Limb (tissue), 2 donors: ENCODE measurements around the gene RCL1.

Experiments
- DNase-seq, 2 donors: peaks; one replicate each; pipeline ENCODE4 v3.0.0-alpha.2; 2016; ENCODE audit errors: extremely low spot score in 2 of 2

Gene RCL1

DNA sequence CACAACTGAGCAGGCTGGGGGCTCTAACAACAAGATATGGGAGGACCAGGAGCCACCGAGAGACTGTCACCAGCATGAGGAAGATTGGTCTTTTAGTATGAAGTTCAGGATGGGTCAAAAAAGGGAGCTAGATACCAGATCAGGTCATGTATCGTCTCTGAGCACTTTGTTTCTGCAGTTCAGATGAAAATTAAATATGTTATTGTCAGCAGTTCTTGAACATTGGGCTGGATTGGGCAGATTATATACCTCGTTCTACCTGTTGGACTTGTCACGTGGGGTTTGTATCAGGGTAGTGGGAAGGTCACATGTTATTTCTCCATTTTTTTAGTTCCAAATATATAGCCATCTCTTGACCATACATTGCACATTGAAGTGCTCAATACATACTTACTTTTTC is 47.3 kb downstream of the RCL1 start:
- no peak for DNase-seq

DNA sequence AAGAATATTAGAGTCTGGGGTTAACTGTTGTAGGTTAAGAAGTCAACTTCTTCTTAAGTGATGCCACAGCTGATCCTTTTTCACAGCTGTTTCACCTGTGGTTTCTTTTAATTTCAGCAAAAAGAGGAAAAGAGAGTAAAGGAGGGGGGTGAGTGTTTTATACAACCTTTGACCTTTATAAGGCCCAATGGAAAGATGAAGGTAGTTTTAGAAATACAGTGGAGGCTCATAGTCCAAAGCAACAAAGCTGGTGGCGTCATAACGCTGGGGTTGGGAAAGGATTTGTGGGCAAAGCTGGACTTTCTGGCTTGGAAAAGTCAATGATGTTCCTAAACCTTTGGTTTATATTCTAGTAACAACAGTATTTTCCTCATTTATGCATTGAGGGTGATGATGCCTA is 49.5 kb downstream of the RCL1 start:
- DNase-seq: no peak

DNA sequence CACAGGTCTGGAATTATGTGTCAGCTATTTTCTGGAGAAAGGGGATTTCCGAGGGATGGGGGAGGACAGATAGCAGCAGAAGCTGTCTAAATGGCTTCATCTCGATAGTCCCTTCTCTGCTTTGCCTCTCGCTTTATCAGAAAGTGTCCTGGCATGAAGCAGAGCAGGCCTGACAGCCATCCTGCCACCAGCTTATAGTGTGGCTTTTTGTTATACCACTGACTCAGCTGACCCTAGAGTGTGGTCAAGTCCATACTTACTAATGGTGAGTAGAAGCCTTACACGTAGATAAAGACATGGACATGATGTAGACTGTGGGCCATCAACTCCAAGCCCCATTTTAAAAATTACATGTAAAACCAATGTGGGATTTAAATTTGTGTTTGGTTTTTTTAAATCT is 50.0 kb downstream of the RCL1 start:
- DNase-seq: no peak

DNA sequence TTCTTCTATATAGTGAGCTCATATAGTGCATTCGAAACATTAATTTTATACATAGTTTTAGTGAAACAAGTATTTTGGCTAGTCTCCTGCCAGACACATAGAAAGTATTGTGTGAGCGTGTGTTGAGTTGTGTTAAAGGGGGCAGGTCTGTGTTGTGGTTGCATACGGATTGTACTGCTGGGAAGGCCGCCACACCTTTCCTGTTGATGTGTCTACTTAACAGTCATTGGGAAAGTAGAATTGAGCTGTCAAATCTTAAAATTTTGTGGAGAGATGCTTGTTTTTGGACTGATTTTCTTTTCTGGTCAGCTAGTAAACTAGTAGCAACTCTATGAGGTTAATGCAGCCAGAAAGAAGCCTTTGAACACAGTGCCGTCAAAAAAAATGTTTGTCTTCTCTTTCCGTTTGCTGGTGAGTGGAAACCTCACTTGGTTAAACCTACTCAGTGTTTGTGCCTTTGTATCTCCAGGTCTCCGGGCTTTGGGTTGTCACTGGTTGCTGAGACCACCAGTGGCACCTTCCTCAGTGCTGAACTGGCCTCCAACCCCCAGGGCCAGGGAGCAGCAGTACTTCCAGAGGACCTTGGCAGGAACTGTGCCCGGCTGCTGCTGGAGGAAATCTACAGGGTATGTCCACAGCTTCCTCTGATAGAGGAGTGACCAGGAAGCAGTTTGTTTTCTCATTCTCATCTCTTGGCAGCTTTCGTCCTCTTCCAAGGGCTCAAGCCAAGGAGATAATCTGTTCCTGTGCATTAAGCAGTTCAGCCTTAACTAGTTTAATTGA is 51.5 kb downstream of the RCL1 start:
- DNase-seq: no peak

DNA sequence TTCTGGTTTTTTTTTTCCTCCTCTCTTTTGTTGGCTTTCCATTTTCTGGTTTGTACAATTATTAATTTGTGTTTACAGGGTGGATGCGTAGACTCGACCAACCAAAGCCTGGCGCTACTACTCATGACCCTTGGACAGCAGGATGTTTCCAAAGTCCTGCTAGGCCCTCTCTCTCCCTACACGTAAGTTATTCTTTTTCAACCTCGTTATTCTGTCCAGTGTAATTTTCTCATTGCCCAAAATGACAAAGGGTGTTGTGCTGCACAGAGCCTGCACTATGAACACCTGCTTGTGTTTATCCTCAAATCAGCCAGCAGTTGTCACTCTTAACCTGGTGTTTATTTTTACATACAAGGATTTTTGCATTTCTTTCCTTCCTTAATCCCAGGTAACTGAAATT is 56.6 kb downstream of the RCL1 start:
- DNase-seq: no peak

DNA sequence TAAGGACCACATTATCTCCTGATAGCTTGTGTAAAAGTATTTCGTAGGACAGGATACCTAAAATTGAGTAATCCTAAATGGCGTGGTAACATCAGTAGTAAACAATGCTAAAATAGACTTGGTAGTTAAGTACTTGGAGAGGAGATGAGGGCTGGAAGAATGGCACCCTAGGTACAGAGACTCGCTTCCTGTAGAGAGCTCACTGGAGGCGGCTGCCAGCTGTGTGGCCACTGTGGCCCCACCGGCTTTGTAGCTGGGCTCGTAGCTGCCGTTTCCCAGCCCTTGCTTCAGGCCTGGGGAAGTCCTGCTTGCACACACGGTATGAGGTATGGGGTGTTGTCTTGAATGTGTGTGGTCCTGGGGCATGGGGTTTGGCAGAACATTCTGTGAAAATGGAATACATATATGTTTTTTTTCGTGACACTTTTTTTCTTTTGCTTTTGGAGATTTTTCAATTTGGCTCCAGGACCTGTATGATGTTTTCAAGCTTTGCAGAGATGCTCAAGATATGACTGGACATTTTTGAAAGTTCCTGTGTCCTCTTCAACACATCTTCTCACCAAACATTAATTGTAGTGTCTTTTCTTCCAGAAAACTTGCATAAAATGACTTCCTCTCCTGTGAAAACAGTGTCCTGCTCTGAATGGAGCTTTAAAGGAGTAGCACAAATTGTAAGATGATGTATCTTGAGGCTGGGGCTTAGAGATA is 58.0 kb downstream of the RCL1 start:
- no peak for DNase-seq

DNA sequence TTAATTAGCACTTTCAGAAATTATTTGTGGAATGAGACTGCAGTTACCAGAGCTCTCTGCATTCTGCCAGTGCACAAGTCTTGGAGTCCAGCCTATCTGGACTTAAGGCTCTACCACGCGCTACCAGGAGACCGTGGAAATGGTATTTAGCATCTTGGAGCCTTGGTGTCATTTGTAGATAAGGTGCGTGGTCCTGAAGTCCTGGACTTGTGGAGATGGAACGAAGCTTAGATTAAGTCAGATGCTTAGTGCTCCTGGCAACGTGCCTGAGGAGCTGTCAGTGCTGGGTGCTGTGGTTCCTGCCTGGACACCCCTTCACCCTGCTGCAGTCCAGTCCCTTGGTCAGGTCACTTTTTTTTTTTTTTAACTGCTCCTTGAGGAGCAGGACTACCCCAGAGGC is 59.7 kb downstream of the RCL1 start:
- DNase-seq: no peak

DNA sequence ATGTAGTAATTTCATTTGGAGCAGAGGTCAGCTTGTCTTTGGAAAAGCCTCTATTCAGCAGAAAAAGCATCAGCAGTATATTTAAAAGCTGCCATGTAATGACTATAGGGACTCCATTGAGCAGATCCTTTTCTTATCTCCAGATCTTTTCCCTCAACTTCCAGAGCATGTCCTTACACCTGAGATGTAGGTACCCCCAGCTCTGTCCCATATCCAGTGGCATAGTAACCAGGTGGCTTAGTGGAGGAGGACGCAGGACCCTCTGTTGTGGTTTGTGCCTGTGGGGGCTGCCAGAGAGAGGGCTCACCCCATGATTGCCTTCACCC is 61.5 kb downstream of the RCL1 start:
- no peak for DNase-seq

DNA sequence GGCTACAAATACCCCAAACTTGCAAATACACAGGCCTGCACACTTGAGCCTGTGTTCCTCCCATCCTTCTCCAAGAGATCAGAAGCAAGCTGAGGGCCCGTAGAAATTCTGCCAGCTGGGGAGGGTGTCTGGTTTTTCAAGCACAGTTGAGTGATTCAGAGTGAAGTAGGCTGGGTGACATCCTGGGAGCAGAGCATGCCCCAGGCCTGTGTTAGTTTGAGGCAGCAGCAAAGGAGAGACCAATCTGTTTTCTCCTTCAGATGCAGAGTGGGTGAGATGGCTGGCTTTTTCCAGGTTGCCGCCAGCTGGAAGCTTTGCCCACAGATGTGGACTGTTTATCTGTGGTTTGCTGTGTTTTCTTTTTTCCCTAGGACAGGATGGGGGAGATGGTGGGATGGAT is 63.1 kb downstream of the RCL1 start:
- DNase-seq: no peak

DNA sequence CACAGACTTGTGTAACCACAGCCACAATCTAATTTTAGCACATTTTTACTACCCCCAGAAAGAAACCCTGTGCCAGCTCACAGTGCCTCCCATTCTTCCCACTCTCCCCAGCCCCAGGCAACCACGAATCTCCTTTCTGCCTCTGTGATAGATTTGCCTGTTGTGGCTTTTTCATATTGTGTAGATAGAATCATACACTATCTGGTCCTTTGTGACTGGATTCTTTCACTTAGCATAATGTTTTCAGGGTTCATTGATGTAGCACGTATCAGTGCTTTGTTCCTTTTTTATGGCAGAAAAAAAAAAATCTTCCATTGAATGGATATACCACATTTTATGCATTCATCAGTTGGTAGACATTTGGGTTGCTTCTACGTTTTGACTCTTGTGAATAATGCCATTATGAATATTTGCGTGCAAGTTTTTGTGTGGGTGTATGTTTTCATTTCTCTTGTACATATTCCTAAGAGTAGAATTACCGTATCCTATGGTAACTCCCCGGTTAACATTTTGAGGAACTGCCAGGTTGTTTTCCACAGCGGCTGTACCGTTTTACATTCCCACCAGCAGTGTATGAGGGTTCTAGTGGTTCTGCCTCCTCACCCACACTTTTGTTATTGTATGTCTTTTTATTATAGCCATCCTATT is 64.5 kb downstream of the RCL1 start:
- DNase-seq: no peak

DNA sequence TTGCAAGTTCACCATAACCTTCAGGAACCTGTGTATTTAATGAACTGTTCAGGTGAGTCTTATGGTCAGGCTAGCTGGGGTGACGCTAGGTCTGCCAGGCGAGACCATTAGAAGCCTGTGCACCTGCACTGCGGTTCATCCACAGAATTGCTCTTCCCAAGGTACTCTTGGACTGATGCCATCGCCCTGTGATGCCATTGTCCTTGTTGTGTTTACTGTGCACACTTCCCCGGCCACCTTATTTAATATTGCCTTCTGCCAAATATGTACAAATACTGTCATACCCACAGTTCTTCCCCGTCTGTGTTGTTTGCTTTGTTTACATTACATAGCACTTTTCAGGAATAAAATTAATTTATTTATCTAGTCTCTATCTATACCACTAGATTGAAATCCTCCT is 66.3 kb downstream of the RCL1 start:
- no peak for DNase-seq

DNA sequence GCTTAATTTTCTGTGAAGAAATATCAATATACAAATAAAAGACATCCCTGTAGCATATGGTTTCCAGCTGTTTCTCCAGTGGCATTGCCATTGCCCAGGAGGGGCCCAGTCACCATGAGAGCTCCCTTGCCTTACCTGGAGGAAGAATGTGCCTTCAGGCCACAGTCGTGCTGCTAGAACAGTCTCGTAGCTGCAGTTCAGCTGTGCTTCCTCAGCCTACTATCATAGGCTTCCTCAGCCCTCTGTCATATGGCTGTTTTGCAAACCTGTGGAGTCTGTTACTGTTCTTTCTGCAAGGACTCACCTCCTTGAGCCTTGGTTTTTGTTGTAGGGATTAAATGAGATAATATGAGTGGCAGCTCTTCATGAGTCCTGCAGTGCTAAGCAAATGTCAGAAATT is 67.6 kb downstream of the RCL1 start:
- DNase-seq: no peak

DNA sequence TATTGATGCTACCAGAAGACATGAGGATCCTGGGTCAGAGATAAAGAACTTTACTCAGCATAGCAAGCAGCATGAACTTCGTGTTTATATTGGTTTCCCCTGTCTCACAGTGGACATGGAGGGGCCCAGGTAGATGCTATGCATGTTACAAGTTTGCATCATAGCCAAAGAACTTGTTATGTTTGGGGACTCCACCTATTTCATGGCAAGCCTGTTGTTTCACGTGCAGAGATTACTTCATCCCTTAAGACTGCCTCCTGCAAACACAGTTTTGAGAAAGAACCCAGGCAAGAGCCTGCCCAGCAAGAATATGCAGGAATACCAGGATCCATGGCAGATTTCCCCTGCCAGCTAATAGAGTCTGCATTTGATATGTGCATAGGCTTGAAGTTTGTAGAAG is 68.4 kb downstream of the RCL1 start:
- no peak for DNase-seq

DNA sequence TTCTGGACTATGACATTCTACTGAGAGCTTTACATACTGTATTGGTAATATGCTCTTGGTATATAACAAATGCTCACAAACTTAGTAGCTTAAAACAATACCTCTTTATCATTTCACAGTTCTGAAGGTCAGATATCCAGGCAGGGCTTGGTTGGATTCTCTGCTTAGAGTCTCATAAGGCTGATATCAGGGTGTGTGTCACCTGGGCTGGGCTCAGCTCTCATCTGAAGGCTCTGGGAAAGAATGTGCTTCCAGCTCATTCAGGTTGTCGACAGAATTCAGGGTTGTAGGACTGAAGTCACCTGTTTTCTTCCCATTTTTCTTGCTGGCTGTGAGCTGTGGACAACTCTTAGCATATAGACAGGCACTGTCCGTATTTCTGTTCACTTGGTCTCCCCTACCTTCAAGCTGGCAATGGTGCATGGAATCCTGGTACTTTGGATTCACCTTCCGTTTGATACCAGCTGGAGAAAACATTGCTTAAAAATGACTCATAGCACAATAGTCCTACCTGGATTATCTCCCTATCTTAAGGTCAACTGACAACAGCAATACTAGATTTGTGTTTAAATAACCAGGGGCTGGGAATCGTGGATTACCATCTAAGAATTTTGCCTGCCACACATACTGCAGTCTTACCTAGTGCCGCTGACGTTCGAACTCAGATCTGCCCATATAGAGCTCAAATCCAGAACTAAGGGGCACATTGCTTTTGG is 69.2 kb downstream of the RCL1 start:
- DNase-seq: no peak

DNA sequence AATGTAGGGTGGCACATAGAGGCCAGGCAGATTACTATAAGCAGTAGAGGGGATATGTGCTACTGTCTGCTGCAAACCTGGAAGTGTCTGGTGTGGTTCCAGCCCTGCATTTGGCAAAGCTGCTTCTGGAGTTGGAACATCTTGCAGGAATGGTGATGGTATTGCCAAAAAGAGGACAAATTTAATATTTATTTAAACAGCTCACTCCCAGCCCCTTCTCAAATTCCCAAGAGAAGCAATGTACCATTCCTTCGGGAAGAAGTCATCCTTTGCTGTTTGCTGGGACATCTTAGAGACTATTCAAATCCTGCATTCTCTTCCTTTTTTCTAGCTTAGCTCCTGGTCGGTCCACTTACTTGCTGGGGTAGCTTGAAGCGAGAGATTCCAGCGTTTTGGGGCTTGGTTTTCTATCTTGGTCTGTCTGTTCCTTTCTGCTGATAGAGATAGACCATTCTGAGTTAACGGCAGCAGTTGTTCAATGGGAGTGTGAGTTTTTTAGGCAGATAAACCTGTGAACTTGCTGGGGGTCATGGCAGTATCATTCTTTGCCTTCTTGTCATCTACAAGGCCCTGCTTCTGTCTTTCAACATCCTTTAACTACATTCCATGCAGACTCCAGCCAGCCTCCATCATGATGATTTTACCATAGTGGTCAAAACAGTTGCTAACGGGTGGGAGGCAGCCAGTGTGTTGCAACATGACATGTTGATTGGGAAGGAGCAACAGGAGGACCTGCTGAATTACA is 69.9 kb downstream of the RCL1 start:
- DNase-seq: no peak

DNA sequence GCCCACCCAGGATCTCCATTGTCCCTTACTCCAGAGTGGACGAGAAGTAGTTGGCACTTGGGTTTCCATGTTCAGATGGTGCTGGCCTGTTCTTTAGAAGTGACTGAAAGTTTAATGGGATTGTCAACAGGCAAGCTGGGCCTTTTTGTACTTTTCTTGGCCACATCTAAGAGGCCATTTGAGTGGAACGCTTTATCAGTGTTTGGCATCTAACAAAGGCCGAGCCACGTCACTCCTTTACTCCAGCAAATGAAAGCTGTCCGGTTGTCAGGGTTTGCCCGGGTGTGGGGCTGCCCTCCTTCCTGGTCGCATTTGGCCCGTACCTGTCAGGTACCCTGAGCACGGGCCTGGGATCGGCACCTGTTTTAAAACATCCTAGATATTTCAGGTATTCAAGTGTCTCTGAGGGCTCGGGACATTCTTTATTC is 71.5 kb downstream of the RCL1 start:
- no peak for DNase-seq

DNA sequence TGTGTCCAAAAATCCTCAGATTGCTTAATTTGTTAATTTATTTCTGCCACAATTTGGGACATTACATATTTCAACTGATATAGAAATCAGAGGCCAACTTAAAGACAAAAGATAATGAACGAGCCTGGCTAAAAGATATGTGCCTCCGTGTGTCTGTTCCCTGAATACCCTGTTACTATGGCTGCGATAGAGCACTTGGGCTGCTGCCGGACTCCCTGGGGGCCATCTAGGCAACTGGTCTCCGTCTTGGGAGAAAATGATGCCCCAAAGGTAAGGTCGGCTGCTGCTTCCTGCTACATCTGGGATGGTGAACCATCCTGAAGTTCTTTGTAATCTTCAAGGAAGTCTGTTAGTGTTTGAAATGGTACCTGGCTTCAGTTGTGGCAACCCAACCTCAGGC is 72.0 kb downstream of the RCL1 start:
- no peak for DNase-seq

DNA sequence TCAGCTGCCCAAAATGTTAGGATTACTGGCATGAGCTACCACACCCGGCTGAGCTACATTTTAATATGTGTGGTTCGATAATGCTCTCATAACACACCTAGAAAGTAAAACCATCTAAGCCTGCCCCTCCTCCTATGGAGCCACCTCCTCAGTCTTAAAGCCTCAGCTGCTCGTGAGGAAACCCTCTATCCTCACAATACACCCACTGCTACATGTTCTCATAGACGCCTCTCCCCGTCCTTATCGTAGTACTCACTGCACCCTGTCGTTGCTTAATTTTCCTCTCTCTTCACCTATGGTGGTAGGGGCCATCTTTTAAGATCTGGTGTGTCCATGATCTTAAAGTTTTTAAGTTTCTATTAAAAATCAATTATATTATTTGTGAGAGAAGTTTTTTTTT is 72.9 kb downstream of the RCL1 start:
- DNase-seq: no peak

DNA sequence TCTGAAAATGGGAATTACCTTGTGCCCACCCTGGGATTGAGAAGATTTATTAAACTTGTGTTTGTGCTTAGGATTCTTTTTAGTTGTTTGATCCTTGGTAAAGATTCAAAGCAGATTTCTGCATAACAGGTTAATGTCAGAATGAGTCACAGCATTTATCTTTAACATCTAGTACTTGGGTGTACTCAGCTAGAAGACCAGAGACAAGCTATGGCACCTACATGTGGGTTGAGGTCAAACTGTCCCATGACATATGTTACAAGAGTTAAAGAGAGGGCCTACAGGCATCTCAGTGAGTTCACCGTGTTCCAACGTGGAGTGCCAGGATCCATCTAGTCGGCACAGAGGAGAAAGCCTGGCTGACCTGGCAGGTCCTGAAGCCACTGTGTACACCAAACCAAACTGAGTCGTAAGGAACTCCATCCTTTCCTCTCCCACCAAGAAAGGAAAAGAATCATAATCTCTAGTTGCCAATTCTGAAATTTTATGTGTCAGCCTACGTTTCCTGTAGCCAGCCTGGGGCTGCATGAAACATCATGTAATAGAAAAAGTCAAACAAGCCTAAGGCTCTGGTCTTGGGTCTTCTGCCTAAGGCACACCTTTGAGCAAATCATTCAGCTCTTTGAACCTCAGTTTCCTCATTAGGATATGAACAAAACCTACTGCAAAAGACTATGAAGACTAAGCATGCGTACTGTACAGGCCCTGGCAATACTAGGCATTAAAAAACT is 73.7 kb downstream of the RCL1 start:
- no peak for DNase-seq

DNA sequence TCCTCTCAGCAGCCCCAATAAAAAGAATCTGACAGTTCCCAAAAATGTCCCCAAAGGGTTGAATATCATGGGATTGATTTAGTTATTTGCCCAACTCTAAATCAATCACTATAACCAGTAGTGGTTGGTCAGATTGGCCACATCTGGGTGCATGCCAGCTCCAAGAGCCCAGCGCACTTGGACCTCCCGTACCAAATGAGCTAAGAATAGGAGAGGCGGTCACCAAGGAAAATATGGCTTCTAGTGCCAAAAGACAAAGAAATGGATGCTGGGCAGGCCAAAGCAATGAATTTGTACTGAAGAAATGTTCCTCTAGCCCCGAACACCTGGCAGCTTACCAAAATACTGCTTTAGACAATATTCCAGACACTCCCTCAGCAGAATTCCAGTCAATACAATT is 80.3 kb downstream of the RCL1 start:
- DNase-seq: no peak

DNA sequence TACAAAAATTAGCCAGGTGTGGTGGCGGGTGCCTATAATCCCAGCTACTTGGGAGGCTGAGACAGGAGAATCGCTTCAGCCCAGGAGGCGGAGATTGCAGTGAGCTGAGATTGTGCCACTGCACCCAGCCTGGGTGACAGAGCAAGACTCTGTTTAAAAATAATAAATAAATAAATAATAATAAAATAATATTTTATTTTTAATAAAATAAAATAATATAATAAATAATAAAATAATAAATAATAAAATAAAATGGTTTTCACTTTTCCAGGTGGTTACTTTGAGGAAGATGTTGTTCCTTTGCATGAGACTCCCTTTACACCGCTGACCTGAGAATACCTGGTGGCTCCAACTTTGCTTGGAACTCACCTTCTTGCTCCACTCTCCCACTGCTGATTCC is 82.8 kb downstream of the RCL1 start:
- no peak for DNase-seq
